Inferior parietal cortex (tissue), 1 donor: ENCODE data around the gene MLLT3.
"Not testable (repeated sequence)": the region's sequence is repeated elsewhere in the genome, so short reads cannot be mapped to it uniquely, and the experiment has no call there.

Experiments
- DNase-seq: peaks from one replicate; pipeline ENCODE4 v3.0.0-alpha.2; 2016; ENCODE audit errors: extremely low spot score

Gene MLLT3

DNA sequence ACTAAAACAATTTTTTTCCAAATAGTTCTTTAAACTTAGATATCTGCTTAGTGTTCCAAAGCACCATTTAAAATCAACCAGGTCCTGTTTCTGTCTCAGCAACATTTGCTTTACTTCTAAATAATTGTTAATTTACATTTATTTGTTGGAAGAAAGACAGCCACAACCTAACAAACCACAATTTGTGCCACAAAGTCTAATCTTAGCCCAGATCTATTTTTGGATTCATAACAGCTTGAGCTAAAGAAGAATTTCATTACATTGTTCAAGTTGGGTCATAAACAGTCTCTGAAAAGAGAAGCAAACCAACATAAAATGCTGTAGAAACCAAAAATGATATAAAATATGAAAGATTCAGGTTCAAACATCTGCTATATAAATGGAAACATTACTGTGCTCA is 24.4 kb downstream of the MLLT3 start:
- no peak for DNase-seq

DNA sequence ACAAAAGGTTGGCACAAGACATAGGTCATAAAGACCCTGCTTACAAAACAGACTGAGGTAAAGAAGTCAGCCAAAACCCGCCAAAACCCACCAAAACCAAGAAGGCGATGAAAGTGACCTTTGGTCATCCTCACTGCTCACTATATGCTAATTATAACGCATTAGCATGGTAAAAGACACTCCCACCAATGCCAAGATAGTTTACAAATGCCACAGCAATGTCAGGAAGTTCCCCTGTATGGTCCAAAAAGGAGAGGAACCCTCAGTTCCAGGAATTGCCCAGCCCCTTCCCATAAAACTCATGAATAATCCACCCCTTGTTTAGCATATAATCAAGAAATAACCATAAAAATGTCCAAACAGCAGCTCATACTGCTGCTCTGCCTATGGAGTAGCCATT is 27.7 kb downstream of the MLLT3 start:
- DNase-seq: no peak

DNA sequence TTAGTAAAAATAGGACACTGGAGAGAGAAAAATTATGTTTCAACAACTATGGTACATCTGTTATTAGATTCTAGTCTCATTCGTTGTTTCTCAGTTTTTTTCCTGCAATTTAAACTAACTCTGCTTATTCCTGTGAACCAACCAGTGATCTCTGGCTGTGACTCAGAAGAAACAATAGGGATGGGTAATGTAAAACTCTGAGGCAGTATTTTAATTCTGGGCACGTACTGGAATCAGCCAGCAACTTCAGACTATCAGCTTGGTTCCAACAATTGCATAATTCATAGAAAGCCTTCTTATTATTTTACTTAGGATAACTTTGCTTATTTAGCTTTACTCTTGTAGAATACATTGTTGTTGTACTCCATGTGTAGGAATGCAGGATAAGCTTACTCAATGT is 28.8 kb downstream of the MLLT3 start:
- no peak for DNase-seq

DNA sequence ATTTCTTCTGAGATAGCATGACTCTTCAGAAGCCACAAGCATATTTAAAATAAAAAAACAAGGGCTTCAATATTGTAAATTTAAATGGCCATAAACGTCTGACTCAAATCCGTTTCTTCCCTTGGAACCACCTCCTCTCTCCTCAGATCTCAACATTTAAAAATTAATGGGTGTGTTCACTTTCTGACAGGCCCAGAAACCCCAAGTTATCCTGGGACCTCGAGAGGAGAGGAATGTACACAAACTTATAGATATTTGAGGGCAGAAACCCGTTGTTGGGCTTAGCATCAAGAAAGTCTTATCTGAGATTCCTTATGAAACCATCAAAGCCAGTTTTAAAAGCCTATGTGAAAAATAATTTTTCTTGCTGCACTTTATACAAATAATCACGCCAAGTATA is 29.2 kb downstream of the MLLT3 start:
- no peak for DNase-seq

GRCh38 chr9:20592673-20593072 is 29.6 kb downstream of the MLLT3 start:
- no peak for DNase-seq

- DNase-seq: no peak
These were observed 31.1 kb downstream of the MLLT3 start for GRCh38 chr9:20591223-20591622.

DNA sequence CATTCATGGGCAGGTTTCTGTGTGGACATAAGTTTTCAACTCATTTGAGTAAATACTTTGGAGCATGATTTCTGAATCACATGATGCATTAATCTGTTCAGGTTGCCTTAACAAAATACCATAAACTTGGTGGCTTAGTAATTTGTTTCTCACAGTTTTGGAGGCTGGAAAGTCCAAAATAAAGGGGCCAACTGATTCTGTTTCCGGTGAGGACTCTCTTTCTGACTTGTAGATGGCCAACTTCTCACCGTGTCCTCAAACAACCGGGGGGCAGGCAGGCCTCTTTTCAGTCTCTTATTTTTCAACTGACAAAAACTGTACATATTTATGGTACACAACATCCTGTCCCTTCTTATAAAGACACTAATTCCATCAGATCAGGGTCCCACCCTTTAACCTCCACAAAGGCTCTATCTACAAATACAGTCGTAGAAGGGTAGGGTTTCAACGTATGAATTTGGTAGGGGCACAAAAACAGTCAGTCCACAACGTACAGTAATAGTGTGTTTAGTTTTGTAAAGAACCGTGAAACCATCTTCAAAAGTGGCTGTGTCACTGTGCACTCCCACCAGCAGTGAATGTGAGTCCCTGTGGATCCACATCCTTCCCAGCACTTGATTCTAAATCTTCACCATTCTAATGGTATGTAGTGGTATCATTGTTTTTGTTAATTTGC is 37.2 kb downstream of the MLLT3 start:
- no peak for DNase-seq

DNA sequence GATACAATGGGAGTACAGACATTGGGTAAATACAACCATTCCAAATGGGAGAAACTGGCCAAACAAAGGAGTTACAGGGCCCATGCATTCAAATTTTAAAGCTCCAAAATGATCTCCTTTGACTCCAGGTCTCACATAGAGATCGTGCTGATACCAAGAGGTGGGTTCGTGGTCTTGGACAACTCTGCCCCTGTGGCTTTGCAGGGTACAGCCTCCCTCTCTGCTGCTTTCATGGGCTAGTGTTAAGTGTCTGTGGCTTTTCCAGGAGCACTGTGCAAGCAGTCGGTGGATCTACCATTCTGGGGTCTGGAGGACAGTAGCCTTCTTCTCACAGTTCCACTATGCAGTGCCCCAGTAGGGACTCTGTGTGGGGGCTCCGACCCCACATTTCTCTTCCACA is 39.2 kb downstream of the MLLT3 start:
- DNase-seq: not testable (repeated sequence)

DNA sequence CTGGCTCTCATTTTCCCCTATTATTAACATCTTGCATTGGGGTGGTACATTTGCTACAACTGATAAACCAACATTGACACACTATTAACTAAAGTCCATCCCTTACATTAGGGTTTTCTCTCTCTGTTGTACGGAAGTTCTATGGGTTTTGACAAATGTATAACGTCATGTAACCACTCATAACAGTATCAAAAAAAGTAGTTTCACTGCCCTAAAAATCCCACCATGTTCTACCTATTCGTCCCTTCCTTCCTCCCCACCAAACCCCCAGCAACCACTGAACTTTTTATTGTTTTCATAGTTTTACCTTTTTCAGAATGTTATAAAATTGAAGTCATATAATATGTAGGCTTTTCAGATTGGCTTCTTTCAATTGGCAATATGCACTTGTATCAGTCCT is 40.1 kb downstream of the MLLT3 start:
- no peak for DNase-seq

- no peak for DNase-seq
These were observed 41.6 kb downstream of the MLLT3 start for GRCh38 chr9:20580673-20581072.

- no peak for DNase-seq
These were observed 42.6 kb downstream of the MLLT3 start for GRCh38 chr9:20579524-20580314.

GRCh38 chr9:20573023-20573422 is 49.3 kb downstream of the MLLT3 start:
- DNase-seq: no peak

- no peak for DNase-seq
These were observed 51.5 kb downstream of the MLLT3 start for GRCh38 chr9:20570756-20571155.

- no peak for DNase-seq
These were observed 52.2 kb downstream of the MLLT3 start for GRCh38 chr9:20570087-20570486.

DNA sequence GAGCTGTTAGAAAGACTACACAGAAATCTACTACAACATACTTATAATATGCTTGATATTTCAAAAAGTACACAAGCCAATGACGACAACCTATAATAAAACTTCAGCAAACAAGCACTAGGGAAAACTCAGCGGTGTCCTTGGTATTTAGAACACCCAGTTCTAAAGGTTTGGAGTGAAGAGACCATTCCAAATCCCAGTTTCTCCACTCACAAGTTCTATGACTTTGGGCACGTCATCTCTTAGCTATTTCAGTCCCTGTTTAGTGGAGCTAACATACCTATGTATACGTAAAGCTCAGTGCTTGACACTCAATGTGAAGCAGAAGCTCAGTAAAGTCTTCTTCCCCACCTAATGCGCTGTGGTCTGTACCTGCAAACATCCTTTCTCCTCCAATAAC is 52.8 kb downstream of the MLLT3 start:
- no peak for DNase-seq

- no peak for DNase-seq
These were observed 53.9 kb downstream of the MLLT3 start for GRCh38 chr9:20568400-20568799.

DNA sequence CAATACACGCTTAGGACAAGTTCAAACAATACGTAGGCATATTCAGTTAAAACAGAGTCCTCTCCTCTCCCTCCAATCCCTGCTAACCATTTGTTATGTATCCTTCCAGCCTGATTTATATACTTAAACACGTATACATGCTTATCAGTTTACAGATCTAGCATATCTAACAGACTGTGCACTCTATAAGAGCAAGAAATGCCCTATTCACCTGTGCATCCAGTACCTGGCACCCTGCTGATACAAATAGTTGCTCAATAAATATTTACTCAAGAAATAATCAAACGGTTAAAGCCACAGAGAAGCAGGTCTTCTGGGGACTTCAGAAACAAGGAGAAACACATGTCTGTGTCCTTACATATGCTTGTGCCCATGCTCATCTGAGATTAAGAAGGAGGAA is 55.9 kb downstream of the MLLT3 start:
- DNase-seq: no peak

DNA sequence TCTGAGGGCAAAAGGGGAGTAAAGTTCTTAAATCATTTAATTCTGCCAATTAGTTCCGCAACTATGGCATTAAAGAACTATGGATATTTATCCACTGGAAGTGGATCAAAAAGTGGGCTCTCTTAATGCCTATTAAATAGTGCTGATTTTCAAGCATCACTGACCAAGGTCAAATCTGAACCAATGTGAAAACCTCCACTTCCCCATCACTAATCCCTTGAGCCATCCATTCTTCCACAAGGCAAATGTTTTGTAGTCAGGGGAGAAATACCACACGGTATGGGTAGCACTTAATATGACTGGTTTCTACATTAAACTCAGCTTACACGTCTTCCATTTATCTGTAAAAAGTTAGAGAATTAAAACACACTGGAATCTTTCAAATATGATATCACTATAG is 57.6 kb downstream of the MLLT3 start:
- DNase-seq: no peak

- DNase-seq: no peak
These were observed 58.4 kb downstream of the MLLT3 start for GRCh38 chr9:20563917-20564316.

GRCh38 chr9:20562051-20562450 is 60.2 kb downstream of the MLLT3 start:
- no peak for DNase-seq

GRCh38 chr9:20561531-20561930 is 60.8 kb downstream of the MLLT3 start:
- no peak for DNase-seq

GRCh38 chr9:20559231-20559890 is 62.9 kb downstream of the MLLT3 start:
- DNase-seq: no peak

GRCh38 chr9:20558566-20559016 is 63.7 kb downstream of the MLLT3 start:
- no peak for DNase-seq
